HCT116 (cell line): Measurements from ENCODE around the gene OPN1SW. TPM values are rescaled to one million over a fixed set of nuclear protein-coding genes. Genes with fewer than 3 reads are reported as not detected.

Source experiments
- ATAC-seq: fragments of 200-7000 bp; cut with Tn5 transposase; 2 replicates; pipeline ENCODE4 v1.9.1; 2020; ENCODE audit warnings: mild to moderate bottlenecking, moderate library complexity
- BruUV-seq: library from RNA; stranded (reverse); fragments of 400-500 nt; replicated peaks from 2 replicates; lab custom pipeline; 2021; lab: Mats Ljungman, UMichigan
- CTCF ChIA-PET: fragments of 300-600 bp; sonication (Branson Sonifier 250); formaldehyde crosslinking; loops from one replicate; lab custom pipeline; 2021; ENCODE audit warnings: antibody characterized with exemption; lab: Charles Lee
- POLR2A ChIA-PET: fragments of 300-600, 350-600 bp; sonication (Branson Sonifier 250); formaldehyde crosslinking; loops from one replicate; lab custom pipeline; 2021; ENCODE audit warnings: antibody characterized with exemption; lab: Charles Lee
- RAD21 ChIA-PET, 2 experiments: fragments of 300-600 bp; sonication (Branson Sonifier 250); formaldehyde crosslinking; loops; one replicate each; lab custom pipeline; 2023; ENCODE audit warnings: low total read pairs in 2 of 2; ENCODE audit not compliant: uncharacterized antibody in 2 of 2, unreplicated experiment in 2 of 2, low non-redundant PET in 1 of 2; lab: Charles Lee
- DNase-seq: peaks from one replicate; pipeline ENCODE4 v3.0.0-alpha.2; 2010; ENCODE audit warnings: low read depth, low spot score
- H2AFZ ChIP-seq: fragments of 200-600 bp; shearing (Covaris generic), sonication (generic); 2 replicates; pipeline ENCODE4 v1.6.1; 2017; ENCODE audit warnings: low read depth, mixed run types, mixed read lengths, antibody characterized with exemption, low read length; ENCODE audit not compliant: poor library complexity, severe bottlenecking
- H3K27ac ChIP-seq: 2 replicates; pipeline ENCODE4 v1.5.1; 2012; ENCODE audit warnings: low read depth, low read length
- H3K27me3 ChIP-seq: fragments of 200-600 bp; sonication (generic); 2 replicates; pipeline ENCODE4 v1.6.1; 2016; ENCODE audit warnings: mixed run types, low read length, mixed read lengths; ENCODE audit not compliant: insufficient read depth
- H3K36me3 ChIP-seq, 2 experiments: fragments of 200-500 bp in 1 of 2; fragments of 200-600 bp in 1 of 2; sonication (Bioruptor generic) in 1 of 2; sonication (generic) in 1 of 2; 2 replicates each; pipeline versions ENCODE4 v1.5.1 to v1.6.1; 2014 to 2016; ENCODE audit warnings: low read length in 2 of 2, inconsistent platforms in 1 of 2, mixed read lengths in 1 of 2, mixed run types in 1 of 2; ENCODE audit not compliant: insufficient read depth in 2 of 2, control insufficient read depth in 1 of 2
- H3K4me1 ChIP-seq, 2 experiments: fragments of 200-600 bp in 1 of 2; sonication (generic) in 1 of 2; 2 replicates each; pipeline versions ENCODE4 v1.5.1 to v1.6.1; 2012 to 2017; ENCODE audit warnings: low read length in 2 of 2, inconsistent platforms in 1 of 2, mild to moderate bottlenecking in 1 of 2, mixed read lengths in 1 of 2, mixed run types in 1 of 2, moderate library complexity in 1 of 2; ENCODE audit not compliant: insufficient read depth in 2 of 2, control insufficient read depth in 1 of 2
- H3K4me2 ChIP-seq: fragments of 200-600 bp; sonication (generic); 2 replicates; pipeline ENCODE4 v1.6.1; 2017; ENCODE audit warnings: mixed run types, low read length, mixed read lengths
- H3K4me3 ChIP-seq, 2 experiments: fragments of 200-600 bp in 1 of 2; sonication (generic) in 1 of 2; replicated peaks in 1 of 2; 2 replicates each; pipeline ENCODE4 v1.5.1; 2011 to 2016; ENCODE audit warnings: low read length in 2 of 2, control low read depth in 1 of 2, low read depth in 1 of 2, mild to moderate bottlenecking in 1 of 2, mixed read lengths in 1 of 2, mixed run types in 1 of 2
- H3K79me2 ChIP-seq: fragments of 200-600 bp; sonication (generic); 2 replicates; pipeline ENCODE4 v1.6.1; 2017; ENCODE audit warnings: mild to moderate bottlenecking, mixed run types, low read length, moderate library complexity, mixed read lengths; ENCODE audit not compliant: insufficient read depth
- H3K9ac ChIP-seq: fragments of 200-600 bp; sonication (generic); 2 replicates; pipeline ENCODE4 v1.6.1; 2016; ENCODE audit warnings: low read length, mixed read lengths
- H3K9me2 ChIP-seq: fragments of 200-600 bp; sonication (generic), shearing (Covaris generic); 2 replicates; pipeline ENCODE4 v1.6.1; 2017; ENCODE audit warnings: mixed run types, mild to moderate bottlenecking, moderate library complexity; ENCODE audit not compliant: insufficient read depth
- H3K9me3 ChIP-seq, 2 experiments: fragments of 200-500 bp in 1 of 2; fragments of 200-600 bp in 1 of 2; sonication (Bioruptor generic) in 1 of 2; sonication (generic) in 1 of 2; 2 replicates each; pipeline ENCODE4 v1.6.1; 2014 to 2017; ENCODE audit warnings: low read length in 2 of 2, mixed read lengths in 2 of 2, inconsistent platforms in 1 of 2, low read depth in 1 of 2, mild to moderate bottlenecking in 1 of 2, mixed run types in 1 of 2, moderate library complexity in 1 of 2; ENCODE audit not compliant: control insufficient read depth in 1 of 2, insufficient read depth in 1 of 2
- H4K20me1 ChIP-seq: fragments of 200-600 bp; sonication (generic), shearing (Covaris generic); 2 replicates; pipeline ENCODE4 v1.6.1; 2017; ENCODE audit warnings: mixed run types, mild to moderate bottlenecking, moderate library complexity; ENCODE audit not compliant: insufficient read depth
- CBX3 ChIP-seq: IDR thresholded peaks from 2 replicates; pipeline ENCODE4 v1.6.1; 2012; ENCODE audit warnings: low read depth
- CEBPB ChIP-seq: IDR thresholded peaks from 2 replicates; pipeline ENCODE4 v1.6.1; 2012; ENCODE audit warnings: low read depth
- EGR1 ChIP-seq: IDR thresholded peaks from 2 replicates; pipeline ENCODE4 v1.6.1; 2012; ENCODE audit warnings: low read depth
- ELF1 ChIP-seq: IDR thresholded peaks from 2 replicates; pipeline ENCODE4 v1.6.1; 2012; ENCODE audit warnings: low read depth, borderline replicate concordance
- EZH2 ChIP-seq: fragments of 200-600 bp; sonication (generic); IDR thresholded peaks from 2 replicates; pipeline ENCODE4 v1.6.1; 2017; ENCODE audit warnings: antibody characterized with exemption, mixed run types
- FOSL1 ChIP-seq: IDR thresholded peaks from 2 replicates; pipeline ENCODE4 v1.6.1; 2012; ENCODE audit warnings: low read depth
- POLR2A ChIP-seq: IDR thresholded peaks from 2 replicates; pipeline ENCODE4 v1.7.0; 2011; ENCODE audit warnings: borderline replicate concordance; ENCODE audit not compliant: insufficient read depth, insufficient read length; ENCODE audit errors: extremely low read depth
- POLR2AphosphoS5 ChIP-seq: IDR thresholded peaks from 2 replicates; pipeline ENCODE4 v1.6.1; 2011; ENCODE audit warnings: mild to moderate bottlenecking, low read depth, low read length, moderate library complexity
- RAD21 ChIP-seq: IDR thresholded peaks from 2 replicates; pipeline ENCODE4 v1.6.1; 2012; ENCODE audit warnings: low read depth, mild to moderate bottlenecking
- SIN3A ChIP-seq: IDR thresholded peaks from 2 replicates; pipeline ENCODE4 v1.6.1; 2012; ENCODE audit warnings: low read depth
- SP1 ChIP-seq: IDR thresholded peaks from 2 replicates; pipeline ENCODE4 v1.6.1; 2012; ENCODE audit warnings: low read depth
- TCF7L2 ChIP-seq: IDR thresholded peaks from 2 replicates; pipeline ENCODE4 v1.7.0; 2011; ENCODE audit warnings: borderline replicate concordance, inconsistent platforms; ENCODE audit not compliant: insufficient read depth, insufficient read length; ENCODE audit errors: extremely low read depth
- ZFX ChIP-seq: fragments of 450-650 bp; IDR thresholded peaks from 2 replicates; pipeline ENCODE4 v1.6.1; 2017
- ZNF274 ChIP-seq: fragments of 200-500 bp; sonication (Bioruptor generic); IDR thresholded peaks from 2 replicates; pipeline ENCODE4 v1.6.1; 2014; ENCODE audit warnings: mild to moderate bottlenecking, low read depth, low read length, inconsistent platforms
- intact Hi-C: fragments of 100-400 bp; cut with micrococcal nuclease; formaldehyde crosslinking; loops from 2 replicates; pipeline ENCODE4 v1.10.0; 2022
- total RNA-seq: library from RNA; stranded (reverse); gene quantifications from one replicate; pipeline ENCODE4 v1.2.1, GENCODE V29; 2021; ENCODE audit not compliant: unreplicated experiment
- TF ChIP-seq, protein P1 (sequence below): IDR thresholded peaks from 2 replicates; pipeline ENCODE4 v1.6.1; 2012
- TF ChIP-seq, protein P2 (sequence below): IDR thresholded peaks from 2 replicates; pipeline ENCODE4 v1.6.1; 2012; ENCODE audit warnings: low read depth
- TF ChIP-seq, protein P3 (sequence below): IDR thresholded peaks from 2 replicates; pipeline ENCODE4 v1.6.1; 2011; ENCODE audit warnings: mild to moderate bottlenecking, low read length, moderate library complexity; ENCODE audit not compliant: insufficient replicate concordance; ENCODE audit errors: extremely low read depth
- TF ChIP-seq, protein P4 (sequence below): IDR thresholded peaks from 2 replicates; pipeline ENCODE4 v1.6.1; 2012

Gene OPN1SW
- total RNA-seq, 1 experiment from 2014 or later, result not detected

DNA sequence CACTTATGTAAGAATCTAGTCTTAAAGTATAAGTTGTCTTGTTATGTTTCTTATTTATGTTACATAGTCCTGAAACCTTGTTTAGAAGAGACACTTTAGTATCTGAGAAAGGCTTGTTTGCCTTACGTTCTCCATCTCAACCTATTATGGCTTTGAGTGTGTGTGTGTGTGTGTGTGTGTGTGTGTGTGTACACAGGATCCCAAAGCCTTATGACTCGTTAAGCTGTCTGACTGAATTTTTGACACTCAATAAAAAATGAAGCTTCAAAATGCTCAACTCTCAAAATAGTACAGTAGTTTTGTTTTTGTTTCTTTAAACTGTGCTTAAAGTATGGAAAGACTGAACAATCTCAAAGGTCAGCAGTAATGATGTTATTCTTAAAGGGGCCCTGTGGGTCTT lies 18.4 kb downstream of the OPN1SW start:
- no peaks in the 10 kb centered on the region for H3K9me2 ChIP-seq
- H3K4me3 ChIP-seq, result no peak overlapping the region
- H3K27ac ChIP-seq, result no peak overlapping the region
- intact Hi-C loops, result no loop called here
- RAD21 ChIA-PET, result no interaction called here
- no peaks in the 10 kb centered on the region for H3K4me1 ChIP-seq
- H3K9me3 ChIP-seq, result no peaks in the 10 kb centered on the region
- no peak overlapping the region for H3K9ac ChIP-seq
- no peak overlapping the region for H2AFZ ChIP-seq
- H4K20me1 ChIP-seq, result no peaks in the 10 kb centered on the region
- peaks cover 33 to 42% of the 10 kb centered on the region in 2 experiments for H3K36me3 ChIP-seq
- DNase-seq (no peak), ATAC-seq (no peak)
- H3K4me2 ChIP-seq, result no peak overlapping the region
- BruUV-seq, result no TSS peak
- peaks cover 53% of the 10 kb centered on the region for H3K79me2 ChIP-seq
- H3K27me3 ChIP-seq, result no peaks in the 10 kb centered on the region
- POLR2A ChIA-PET, result interaction anchor here (1.0 kb wide), 1 partner anchor 18 kb away, joined by 3 read pairs; the partner anchor contains the start of gene CALU
- CTCF ChIA-PET, result no interaction called here
- TF ChIP-seq RAD21 (no peak), ZNF274 (no peak), ELF1 (no peak), POLR2AphosphoS5 (no peak), EZH2 (no peak), SIN3A (no peak), CBX3 (no peak), POLR2A (no peak), SP1 (no peak), TCF7L2 (no peak), ZFX (no peak), CEBPB (no peak), EGR1 (no peak), FOSL1 (no peak)
- TF ChIP-seq, protein P1, sequence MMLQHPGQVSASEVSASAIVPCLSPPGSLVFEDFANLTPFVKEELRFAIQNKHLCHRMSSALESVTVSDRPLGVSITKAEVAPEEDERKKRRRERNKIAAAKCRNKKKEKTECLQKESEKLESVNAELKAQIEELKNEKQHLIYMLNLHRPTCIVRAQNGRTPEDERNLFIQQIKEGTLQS, result no peak
- TF ChIP-seq, protein P2, sequence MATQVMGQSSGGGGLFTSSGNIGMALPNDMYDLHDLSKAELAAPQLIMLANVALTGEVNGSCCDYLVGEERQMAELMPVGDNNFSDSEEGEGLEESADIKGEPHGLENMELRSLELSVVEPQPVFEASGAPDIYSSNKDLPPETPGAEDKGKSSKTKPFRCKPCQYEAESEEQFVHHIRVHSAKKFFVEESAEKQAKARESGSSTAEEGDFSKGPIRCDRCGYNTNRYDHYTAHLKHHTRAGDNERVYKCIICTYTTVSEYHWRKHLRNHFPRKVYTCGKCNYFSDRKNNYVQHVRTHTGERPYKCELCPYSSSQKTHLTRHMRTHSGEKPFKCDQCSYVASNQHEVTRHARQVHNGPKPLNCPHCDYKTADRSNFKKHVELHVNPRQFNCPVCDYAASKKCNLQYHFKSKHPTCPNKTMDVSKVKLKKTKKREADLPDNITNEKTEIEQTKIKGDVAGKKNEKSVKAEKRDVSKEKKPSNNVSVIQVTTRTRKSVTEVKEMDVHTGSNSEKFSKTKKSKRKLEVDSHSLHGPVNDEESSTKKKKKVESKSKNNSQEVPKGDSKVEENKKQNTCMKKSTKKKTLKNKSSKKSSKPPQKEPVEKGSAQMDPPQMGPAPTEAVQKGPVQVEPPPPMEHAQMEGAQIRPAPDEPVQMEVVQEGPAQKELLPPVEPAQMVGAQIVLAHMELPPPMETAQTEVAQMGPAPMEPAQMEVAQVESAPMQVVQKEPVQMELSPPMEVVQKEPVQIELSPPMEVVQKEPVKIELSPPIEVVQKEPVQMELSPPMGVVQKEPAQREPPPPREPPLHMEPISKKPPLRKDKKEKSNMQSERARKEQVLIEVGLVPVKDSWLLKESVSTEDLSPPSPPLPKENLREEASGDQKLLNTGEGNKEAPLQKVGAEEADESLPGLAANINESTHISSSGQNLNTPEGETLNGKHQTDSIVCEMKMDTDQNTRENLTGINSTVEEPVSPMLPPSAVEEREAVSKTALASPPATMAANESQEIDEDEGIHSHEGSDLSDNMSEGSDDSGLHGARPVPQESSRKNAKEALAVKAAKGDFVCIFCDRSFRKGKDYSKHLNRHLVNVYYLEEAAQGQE, result no peak
- TF ChIP-seq, protein P3, sequence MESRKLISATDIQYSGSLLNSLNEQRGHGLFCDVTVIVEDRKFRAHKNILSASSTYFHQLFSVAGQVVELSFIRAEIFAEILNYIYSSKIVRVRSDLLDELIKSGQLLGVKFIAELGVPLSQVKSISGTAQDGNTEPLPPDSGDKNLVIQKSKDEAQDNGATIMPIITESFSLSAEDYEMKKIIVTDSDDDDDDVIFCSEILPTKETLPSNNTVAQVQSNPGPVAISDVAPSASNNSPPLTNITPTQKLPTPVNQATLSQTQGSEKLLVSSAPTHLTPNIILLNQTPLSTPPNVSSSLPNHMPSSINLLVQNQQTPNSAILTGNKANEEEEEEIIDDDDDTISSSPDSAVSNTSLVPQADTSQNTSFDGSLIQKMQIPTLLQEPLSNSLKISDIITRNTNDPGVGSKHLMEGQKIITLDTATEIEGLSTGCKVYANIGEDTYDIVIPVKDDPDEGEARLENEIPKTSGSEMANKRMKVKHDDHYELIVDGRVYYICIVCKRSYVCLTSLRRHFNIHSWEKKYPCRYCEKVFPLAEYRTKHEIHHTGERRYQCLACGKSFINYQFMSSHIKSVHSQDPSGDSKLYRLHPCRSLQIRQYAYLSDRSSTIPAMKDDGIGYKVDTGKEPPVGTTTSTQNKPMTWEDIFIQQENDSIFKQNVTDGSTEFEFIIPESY, result no peak
- TF ChIP-seq, protein P4, sequence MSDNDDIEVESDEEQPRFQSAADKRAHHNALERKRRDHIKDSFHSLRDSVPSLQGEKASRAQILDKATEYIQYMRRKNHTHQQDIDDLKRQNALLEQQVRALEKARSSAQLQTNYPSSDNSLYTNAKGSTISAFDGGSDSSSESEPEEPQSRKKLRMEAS, result no peak
- TF ChIP-seq, all 23 proteins: peak for 0
